ENCODE measurements around the gene PFDN2. TPM values are rescaled to one million over a fixed set of nuclear protein-coding genes. Genes with fewer than 3 reads are reported as not detected.

The PFDN2 gene
- total and polyA plus RNA-seq, 2 experiments from 2014 or later = 35.9 to 121 TPM

- H3F3A ChIP-seq (ENCODE audit: insufficient read depth) = peaks cover 33% of the 10 kb centered on the region
- no peaks in the 10 kb centered on the region for H3K27me3 ChIP-seq (replicated peaks; ENCODE audit: insufficient read depth)
- H3K79me2 ChIP-seq (ENCODE audit: insufficient read depth) = no peaks in the 10 kb centered on the region
- in situ Hi-C loops (cut with MboI) = no loop called here
- H3K9me3 ChIP-seq (ENCODE audit: low read depth) = no peaks in the 10 kb centered on the region
- H2AFZ ChIP-seq = no peak overlapping the region
- 29 to 44% methylated on average over 3 to 4 of the region's 4 CpGs for WGBS, 2 experiments (ENCODE audit: low coverage in 1 of 2, low lambda C conversion rate in 2 of 2, missing lambda C conversion rate in 2 of 2)
- H3K9me2 ChIP-seq (ENCODE audit: insufficient read depth) = no peaks in the 10 kb centered on the region
- H3K36me3 ChIP-seq (ENCODE audit: low read depth) = no peaks in the 10 kb centered on the region
- no peaks in the 10 kb centered on the region for H4K20me1 ChIP-seq (ENCODE audit: insufficient read depth)
- H3K9ac ChIP-seq = no peak overlapping the region
- no peak overlapping the region for H3K4me3 ChIP-seq
- H3K4me2 ChIP-seq (ENCODE audit: unreplicated experiment) = no peak overlapping the region
- DNase-seq = no peak
- H3K4me1 ChIP-seq (ENCODE audit: insufficient read depth) = peaks cover 54% of the 10 kb centered on the region
- TF ChIP-seq EZH2phosphoT487 (IDR thresholded peaks at IDR 0.05; ENCODE audit: insufficient read depth, low read depth) (no peak), EZH2 (IDR thresholded peaks at IDR 0.05; ENCODE audit: insufficient read depth, poor library complexity, severe bottlenecking) (no peak)
- no peak overlapping the region for H3K27ac ChIP-seq
These were observed 31.4 kb downstream of the PFDN2 start for GRCh38 chr1:161086457-161086856.

DNA sequence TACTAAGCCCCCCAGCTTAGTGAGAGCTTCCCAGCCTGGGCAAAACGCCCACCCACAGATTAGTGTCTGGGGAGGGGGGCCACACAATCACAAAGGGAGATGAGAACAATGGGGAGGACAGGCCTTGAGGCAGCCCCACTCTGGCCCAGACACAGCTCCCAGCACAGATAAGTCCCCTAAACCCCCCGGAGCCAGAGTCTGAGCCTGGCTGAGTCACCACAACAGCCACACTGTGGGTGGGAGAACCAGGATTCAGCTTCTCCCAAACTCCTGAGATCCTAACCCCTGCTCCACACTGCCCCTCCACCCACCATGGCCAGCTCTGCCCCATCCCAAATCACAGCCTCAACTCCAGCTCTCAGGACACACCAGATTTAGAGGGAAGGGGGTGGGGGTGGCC, 32.7 kb downstream of the PFDN2 start:
- H3K9me3 ChIP-seq (ENCODE audit: low read depth) = no peaks in the 10 kb centered on the region
- 59 to 60% methylated on average over 2 of the region's 2 CpGs for WGBS, 2 experiments (ENCODE audit: low coverage in 1 of 2, low lambda C conversion rate in 2 of 2, missing lambda C conversion rate in 2 of 2)
- H2AFZ ChIP-seq = peak overlapping the region; percentile 62
- H3K4me2 ChIP-seq (ENCODE audit: unreplicated experiment) = no peak overlapping the region
- peaks cover 40% of the 10 kb centered on the region for H3F3A ChIP-seq (ENCODE audit: insufficient read depth)
- H3K36me3 ChIP-seq (ENCODE audit: low read depth) = no peaks in the 10 kb centered on the region
- peak overlapping the region; percentile 17; the same call in 1 of the 2 replicates for H3K9ac ChIP-seq
- H3K4me3 ChIP-seq = no peak overlapping the region
- TF ChIP-seq EZH2phosphoT487 (IDR thresholded peaks at IDR 0.05; ENCODE audit: insufficient read depth, low read depth) (no peak), EZH2 (IDR thresholded peaks at IDR 0.05; ENCODE audit: insufficient read depth, poor library complexity, severe bottlenecking) (no peak)
- no peaks in the 10 kb centered on the region for H3K27me3 ChIP-seq (replicated peaks; ENCODE audit: insufficient read depth)
- in situ Hi-C loops (cut with MboI) = no loop called here
- peak; percentile 60 for DNase-seq
- peak overlapping the region; percentile 88; the same call in 1 of the 2 replicates for H3K27ac ChIP-seq
- H3K79me2 ChIP-seq (ENCODE audit: insufficient read depth) = no peaks in the 10 kb centered on the region
- peaks cover 67% of the 10 kb centered on the region for H3K4me1 ChIP-seq (ENCODE audit: insufficient read depth)
- H4K20me1 ChIP-seq (ENCODE audit: insufficient read depth) = no peaks in the 10 kb centered on the region
- no peaks in the 10 kb centered on the region for H3K9me2 ChIP-seq (ENCODE audit: insufficient read depth)

DNA sequence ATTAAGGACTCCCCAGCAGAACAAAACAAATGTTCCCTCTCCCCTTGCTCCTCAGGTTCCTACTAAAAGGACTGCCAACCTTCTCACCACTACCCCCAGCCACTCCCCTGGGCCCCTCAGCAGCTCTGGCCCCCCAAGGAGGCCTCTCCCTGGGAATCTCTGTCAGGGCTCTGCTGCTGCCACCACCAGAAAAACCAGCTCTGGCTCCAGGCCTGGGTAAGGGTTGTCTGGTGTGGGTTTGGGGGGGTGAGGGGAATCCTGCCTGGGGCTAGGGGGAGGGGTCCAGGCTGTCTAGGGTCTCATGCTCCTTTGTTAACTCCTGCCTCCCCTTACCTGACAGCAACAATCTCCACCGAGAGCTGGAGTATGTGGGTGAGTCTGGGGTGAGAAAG, 33.2 kb downstream of the PFDN2 start:
- no peaks in the 10 kb centered on the region for H3K9me3 ChIP-seq (ENCODE audit: low read depth)
- H3K4me2 ChIP-seq (ENCODE audit: unreplicated experiment) = no peak overlapping the region
- 100% methylated on average over 1 of the region's 1 CpG; no CpG with 5 or more reads in 1 of the 2 experiments for WGBS, 2 experiments (ENCODE audit: low coverage in 1 of 2, low lambda C conversion rate in 2 of 2, missing lambda C conversion rate in 2 of 2)
- peaks cover 70% of the 10 kb centered on the region for H3K4me1 ChIP-seq (ENCODE audit: insufficient read depth)
- TF ChIP-seq EZH2 (IDR thresholded peaks at IDR 0.05; ENCODE audit: insufficient read depth, poor library complexity, severe bottlenecking) (no peak), EZH2phosphoT487 (IDR thresholded peaks at IDR 0.05; ENCODE audit: insufficient read depth, low read depth) (no peak)
- H2AFZ ChIP-seq = no peak overlapping the region
- no peaks in the 10 kb centered on the region for H3K79me2 ChIP-seq (ENCODE audit: insufficient read depth)
- peaks cover 43% of the 10 kb centered on the region for H3F3A ChIP-seq (ENCODE audit: insufficient read depth)
- no peaks in the 10 kb centered on the region for H3K9me2 ChIP-seq (ENCODE audit: insufficient read depth)
- H3K36me3 ChIP-seq (ENCODE audit: low read depth) = no peaks in the 10 kb centered on the region
- H3K27ac ChIP-seq = peak overlapping the region; percentile 88
- H3K4me3 ChIP-seq = no peak overlapping the region
- in situ Hi-C loops (cut with MboI) = no loop called here
- H3K9ac ChIP-seq = 0 out of 2 replicates have a peak overlapping the region, but pooled peaks have one; percentile 17
- H3K27me3 ChIP-seq (replicated peaks; ENCODE audit: insufficient read depth) = no peaks in the 10 kb centered on the region
- H4K20me1 ChIP-seq (ENCODE audit: insufficient read depth) = no peaks in the 10 kb centered on the region
- no peak for DNase-seq

- no peaks in the 10 kb centered on the region for H3K36me3 ChIP-seq (ENCODE audit: low read depth)
- H3K9me3 ChIP-seq (ENCODE audit: low read depth) = no peaks in the 10 kb centered on the region
- H4K20me1 ChIP-seq (ENCODE audit: insufficient read depth) = no peaks in the 10 kb centered on the region
- in situ Hi-C loops (cut with MboI) = no loop called here
- no peaks in the 10 kb centered on the region for H3K9me2 ChIP-seq (ENCODE audit: insufficient read depth)
- H3K9ac ChIP-seq = peak overlapping the region; percentile 74
- no peaks in the 10 kb centered on the region for H3K79me2 ChIP-seq (ENCODE audit: insufficient read depth)
- H3K4me1 ChIP-seq (ENCODE audit: insufficient read depth) = peaks cover 70% of the 10 kb centered on the region
- DNase-seq = no peak
- peaks cover 43% of the 10 kb centered on the region for H3F3A ChIP-seq (ENCODE audit: insufficient read depth)
- no peak overlapping the region for H3K4me3 ChIP-seq
- H2AFZ ChIP-seq = peak overlapping the region; percentile 69
- H3K27ac ChIP-seq = peak overlapping the region; percentile 88
- TF ChIP-seq EZH2phosphoT487 (IDR thresholded peaks at IDR 0.05; ENCODE audit: insufficient read depth, low read depth) (no peak), EZH2 (IDR thresholded peaks at IDR 0.05; ENCODE audit: insufficient read depth, poor library complexity, severe bottlenecking) (no peak)
- peak overlapping the region; percentile 42 for H3K4me2 ChIP-seq (ENCODE audit: unreplicated experiment)
- H3K27me3 ChIP-seq (replicated peaks; ENCODE audit: insufficient read depth) = no peaks in the 10 kb centered on the region
- 59 to 61% methylated on average over 10 of the region's 10 CpGs for WGBS, 2 experiments (ENCODE audit: low coverage in 1 of 2, low lambda C conversion rate in 2 of 2, missing lambda C conversion rate in 2 of 2)
These were observed 33.9 kb downstream of the PFDN2 start for GRCh38 chr1:161083748-161084596.
